Activated gamma-delta T cell (primary cell): ENCODE data around the gene NADK2.

Experiments used
- DNase-seq: peaks from one replicate; lab custom pipeline; 2025; lab: John Stamatoyannopoulos, UW

Gene NADK2

DNA sequence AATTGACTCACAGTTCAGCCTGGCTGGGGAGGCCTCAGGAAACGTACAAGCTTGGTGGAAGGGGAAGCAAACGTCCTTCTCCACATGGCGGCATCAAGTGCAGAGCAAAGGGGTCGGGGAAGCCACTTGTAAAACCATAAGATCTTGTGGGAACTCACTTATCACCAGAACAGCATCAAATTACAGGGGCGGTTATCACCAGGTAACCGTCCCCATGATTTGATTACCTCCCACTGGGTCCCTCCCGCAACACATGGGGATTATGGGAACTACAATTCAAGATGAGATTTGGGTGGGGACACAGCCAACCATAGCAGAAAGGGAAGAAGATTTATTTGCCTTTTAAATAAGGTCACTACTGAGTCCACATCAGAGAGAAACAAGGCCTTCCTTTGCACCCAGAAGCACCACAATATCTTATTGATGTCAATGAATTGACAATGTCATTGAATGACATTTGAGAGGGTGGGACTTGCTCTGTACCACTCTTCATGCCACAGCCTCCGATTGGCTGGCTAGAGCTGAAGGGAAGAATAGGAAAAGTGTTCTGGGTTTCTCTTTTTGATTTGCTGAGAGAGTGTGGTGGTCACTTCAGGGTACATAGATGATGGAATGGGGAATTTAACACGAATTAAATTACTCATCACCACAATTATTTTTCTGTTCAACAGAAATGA is 78.8 kb downstream of the NADK2 start:
- DNase-seq = no peak

DNA sequence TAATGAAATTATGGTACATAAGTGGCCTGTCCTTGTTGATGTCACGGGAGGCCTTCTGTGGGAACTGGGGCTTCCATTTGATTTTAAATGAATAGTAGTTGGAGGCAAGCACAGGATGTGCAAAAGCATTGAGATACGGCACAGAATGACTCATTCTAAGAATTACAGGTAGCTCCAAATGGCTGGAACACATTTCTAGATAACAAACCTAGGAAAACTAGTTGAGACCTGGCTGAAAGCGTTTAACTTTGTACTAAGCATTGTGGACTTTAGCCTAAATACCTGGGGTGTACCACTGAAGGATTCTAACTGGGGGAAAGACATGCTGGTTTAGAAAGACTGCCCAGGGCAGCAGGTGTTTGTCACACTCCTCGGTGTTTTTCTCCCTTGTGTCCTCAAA is 80.4 kb downstream of the NADK2 start:
- no peak for DNase-seq

GRCh38 chr5:36160617-36161016 is 81.1 kb downstream of the NADK2 start:
- DNase-seq = no peak

GRCh38 chr5:36158144-36158543 is 83.6 kb downstream of the NADK2 start:
- no peak for DNase-seq

GRCh38 chr5:36156619-36157018 is 85.1 kb downstream of the NADK2 start:
- DNase-seq = no peak

GRCh38 chr5:36156121-36156601 is 85.6 kb downstream of the NADK2 start:
- no peak for DNase-seq

DNA sequence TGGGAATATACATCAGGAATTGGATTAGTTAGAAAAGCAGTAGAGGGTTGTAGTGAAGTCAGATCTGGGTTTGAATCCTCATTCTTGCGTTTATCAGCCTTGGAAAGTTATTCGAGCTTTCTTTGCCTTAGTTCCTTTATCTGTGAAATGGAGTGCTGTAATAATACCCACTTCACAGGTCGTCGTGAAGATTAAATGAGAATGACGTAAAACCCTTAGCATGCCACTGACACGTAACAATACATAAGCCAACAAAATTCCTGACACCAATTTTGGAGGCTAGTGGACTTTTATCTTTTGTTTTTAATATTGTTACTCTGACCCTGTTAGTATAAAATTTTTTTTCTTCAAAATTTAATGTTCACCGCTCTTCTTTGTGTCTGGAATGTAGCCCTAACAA is 86.4 kb downstream of the NADK2 start:
- DNase-seq = no peak

GRCh38 chr5:36153726-36154125 is 88.0 kb downstream of the NADK2 start:
- DNase-seq = no peak

DNA sequence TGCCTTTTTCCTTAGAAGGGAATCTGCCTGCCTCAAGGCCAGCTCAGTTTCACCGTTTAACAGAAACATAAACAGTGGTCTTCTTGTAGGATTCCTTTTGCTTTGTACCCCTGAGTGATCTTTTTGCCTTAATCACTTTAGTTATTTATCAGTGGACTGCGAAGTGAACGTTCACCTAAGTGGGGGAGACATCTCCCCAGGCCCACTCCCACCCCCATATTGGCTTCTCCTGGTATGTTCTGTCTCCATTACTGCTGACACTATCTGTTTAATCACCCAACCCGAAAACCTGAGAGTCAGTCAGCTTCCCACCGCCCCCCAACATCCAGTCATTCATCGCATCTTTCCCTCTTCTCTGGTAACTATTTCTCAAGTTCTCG is 88.4 kb downstream of the NADK2 start:
- no peak for DNase-seq

DNA sequence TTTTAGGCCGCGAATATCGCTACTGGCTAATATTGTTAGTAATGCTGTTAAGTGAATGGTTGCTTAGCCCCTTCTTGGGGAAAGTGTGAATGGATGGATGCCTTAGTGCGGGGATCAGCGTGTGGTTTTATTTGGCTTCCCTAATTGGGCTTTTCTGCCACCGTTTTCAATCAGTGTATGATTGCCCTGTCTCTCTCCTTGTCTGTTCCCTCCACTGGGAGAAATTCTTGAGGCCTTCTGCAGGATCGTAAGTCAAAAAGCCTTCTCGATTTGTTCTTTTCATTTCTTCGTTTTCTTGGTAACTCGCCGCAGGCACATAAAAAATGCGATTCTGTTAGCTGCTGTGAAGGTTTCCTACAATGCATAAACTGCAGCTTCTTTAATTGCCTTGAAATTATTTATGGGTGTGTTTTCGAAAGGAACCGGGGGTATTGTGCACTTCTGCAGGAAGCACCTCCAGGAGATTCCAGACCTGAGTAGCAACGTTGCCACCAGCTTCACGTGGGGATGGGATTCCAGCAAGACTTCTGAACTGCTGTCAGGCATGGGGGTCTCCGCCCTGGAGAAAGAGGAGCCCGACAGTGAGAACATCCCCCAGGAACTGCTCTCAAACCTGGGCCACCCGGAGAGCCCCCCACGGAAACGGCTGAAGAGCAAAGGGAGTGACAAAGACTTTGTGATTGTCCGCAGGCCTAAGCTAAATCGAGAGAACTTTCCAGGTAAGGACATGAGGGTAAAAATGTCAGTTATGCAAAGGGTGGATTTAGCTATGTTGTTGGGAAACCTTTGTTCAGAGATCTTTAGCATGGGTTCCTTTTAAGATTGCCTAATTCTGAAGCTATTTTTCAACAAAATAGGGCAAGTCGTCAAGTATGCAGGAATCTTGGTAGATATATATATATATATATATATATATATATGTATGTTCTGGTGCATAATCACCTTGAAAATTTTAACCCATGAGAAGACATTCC is 89.1 kb downstream of the NADK2 start:
- DNase-seq = no peak

- peak; percentile 88 for DNase-seq
Measured at GRCh38 chr5:36151434-36152323, 90.0 kb downstream of the NADK2 start, which contains the start of the genes LMBRD2 and SKP2. TSS of gene LMBRD2 (minus strand) at chr5:36151887. CDS start at chr5:36143349, 8,538 bp downstream. TSS of gene SKP2 (plus strand) at chr5:36152111. CDS start at chr5:36152263, 152 bp downstream.

DNA sequence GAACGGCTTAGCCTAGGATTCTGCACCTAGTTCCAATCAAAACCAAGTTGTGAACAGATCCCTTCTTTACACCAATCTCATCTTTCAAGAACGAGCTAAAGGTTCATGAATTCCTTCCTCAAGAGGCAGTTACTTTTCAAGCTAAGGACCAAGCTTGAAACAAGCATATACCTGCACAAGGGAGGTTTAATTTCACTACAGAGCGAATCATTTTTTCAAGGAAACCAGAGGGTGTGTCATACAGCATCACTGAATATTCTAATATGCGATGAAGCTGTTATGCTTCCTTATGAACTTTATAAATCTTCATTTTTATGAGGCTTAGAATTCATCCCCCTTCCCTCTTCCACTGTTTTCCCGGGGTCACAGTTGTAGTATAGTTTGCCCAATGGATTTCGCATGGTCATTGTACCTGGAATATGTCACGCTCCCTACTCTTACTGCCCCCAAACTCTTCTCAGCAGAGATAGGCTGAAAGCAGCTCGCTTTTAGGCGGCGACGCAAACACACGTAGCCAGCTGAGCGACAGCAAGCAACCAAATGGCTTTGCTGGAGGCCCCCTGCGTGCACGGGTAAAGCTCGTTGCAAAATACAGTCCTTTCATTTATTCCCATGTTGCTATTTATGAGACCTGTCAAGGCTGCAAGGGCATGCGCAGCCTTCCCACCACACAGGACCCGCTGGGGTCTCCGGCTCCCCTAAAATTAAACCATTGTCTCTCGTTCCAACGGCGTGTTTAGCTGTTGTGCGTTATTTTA is 90.9 kb downstream of the NADK2 start:
- peak; percentile 19 for DNase-seq

- no peak for DNase-seq
Measured at GRCh38 chr5:36147681-36148080, 94.0 kb downstream of the NADK2 start.

- DNase-seq = no peak
Measured at GRCh38 chr5:36146390-36146789, 95.3 kb downstream of the NADK2 start.

- no peak for DNase-seq
Measured at GRCh38 chr5:36145311-36145710, 96.4 kb downstream of the NADK2 start.
